K562 (cell line): ENCODE data around the gene PAX5. TPM values are rescaled to one million over a fixed set of nuclear protein-coding genes. Genes with fewer than 3 reads are reported as not detected.

Experiments
- ATAC-seq: fragments of 200-7000 bp; cut with Tn5 transposase; 3 replicates; pipeline ENCODE4 v1.9.1; 2020; ENCODE audit warnings: moderate library complexity
- BruUV-seq: library from RNA; stranded (reverse); fragments of 400-500 nt; replicated peaks from 2 replicates; lab custom pipeline; 2021; lab: Mats Ljungman, UMichigan
- CTCF ChIA-PET: fragments of 300-600 bp; formaldehyde crosslinking; extraction: SDS; loops from one replicate; lab custom pipeline; 2021; ENCODE audit warnings: low intra/inter-chr PET ratio; lab: Yijun Ruan, JAX
- POLR2A ChIA-PET: fragments of 300-600, 350-650 bp; sonication (Branson Sonifier 250); formaldehyde crosslinking; extraction: SDS; loops from one replicate; lab custom pipeline; 2021; ENCODE audit warnings: antibody characterized with exemption, inconsistent platforms; lab: Yijun Ruan, JAX
- DNase-seq, 4 experiments: peaks; one replicate each; pipeline versions ENCODE4 v3.0.0 to v3.0.0-alpha.2; 2011 to 2018; ENCODE audit warnings: low spot score in 3 of 4, mixed read lengths in 3 of 4; ENCODE audit errors: extremely low read depth in 1 of 4
- FAIRE-seq: peaks from 2 replicates; lab custom pipeline; 2011; peaks lifted over from hg19 to GRCh38; lab: Jason Lieb, UNC
- H2AFZ ChIP-seq: 2 replicates; pipeline ENCODE4 v1.6.0; 2011; ENCODE audit warnings: low read depth, low read length, control low read depth, inconsistent platforms
- H3K27ac ChIP-seq: fragments of 200-600 bp; 3 replicates; pipeline ENCODE4 v1.8.0; 2011; ENCODE audit warnings: low read depth, mild to moderate bottlenecking, control low read depth, inconsistent platforms, low read length, moderate library complexity, mixed read lengths; ENCODE audit errors: extremely low read depth
- H3K27me3 ChIP-seq, 2 experiments: fragments of 300-600 bp in 1 of 2; 2 replicates in 1 of 2; 3 replicates in 1 of 2; pipeline versions ENCODE4 v1.6.0 to v1.8.0; 2011; ENCODE audit warnings: inconsistent platforms in 2 of 2, low read length in 2 of 2, mild to moderate bottlenecking in 1 of 2, mixed read lengths in 1 of 2, moderate library complexity in 1 of 2; ENCODE audit not compliant: control insufficient read depth in 2 of 2, insufficient read depth in 2 of 2
- H3K36me3 ChIP-seq: fragments of 300-600 bp; 3 replicates; pipeline ENCODE4 v1.8.0; 2011; ENCODE audit warnings: mild to moderate bottlenecking, low read length, inconsistent platforms; ENCODE audit not compliant: control insufficient read depth, insufficient read depth
- H3K4me1 ChIP-seq, 2 experiments: fragments of 200-600 bp in 1 of 2; replicated peaks in 1 of 2; 2 replicates in 1 of 2; 3 replicates in 1 of 2; pipeline versions ENCODE4 v1.5.1 to v1.8.0; 2011; ENCODE audit warnings: inconsistent platforms in 2 of 2, low read length in 2 of 2, mild to moderate bottlenecking in 1 of 2, mixed read lengths in 1 of 2, moderate library complexity in 1 of 2; ENCODE audit not compliant: control insufficient read depth in 2 of 2, insufficient read depth in 2 of 2
- H3K4me2 ChIP-seq: 2 replicates; pipeline ENCODE4 v1.6.1; 2011; ENCODE audit warnings: low read length, control low read depth, inconsistent platforms, mixed read lengths; ENCODE audit not compliant: insufficient read depth
- H3K4me3 ChIP-seq: fragments of 200-600 bp; sonication (generic), shearing (Covaris generic); 2 replicates; pipeline ENCODE4 v1.5.1; 2016; ENCODE audit warnings: control low read depth, inconsistent platforms
- H3K79me2 ChIP-seq: fragments of 200-600 bp; 3 replicates; pipeline ENCODE4 v1.8.0; 2011; ENCODE audit warnings: low read length, inconsistent platforms; ENCODE audit not compliant: control insufficient read depth, insufficient read depth
- H3K9ac ChIP-seq, 2 experiments: 2 replicates each; pipeline versions ENCODE4 v1.6.0 to v1.6.1; 2011; ENCODE audit warnings: low read depth in 2 of 2, low read length in 2 of 2, control low read depth in 1 of 2, inconsistent platforms in 1 of 2, mild to moderate bottlenecking in 1 of 2, mixed read lengths in 1 of 2; ENCODE audit not compliant: insufficient read depth in 1 of 2
- H3K9me1 ChIP-seq: one replicate; pipeline ENCODE4 v1.6.0; 2011; ENCODE audit warnings: inconsistent platforms, mild to moderate bottlenecking, low read length, moderate library complexity; ENCODE audit not compliant: control insufficient read depth, insufficient read depth
- H3K9me3 ChIP-seq: replicated peaks from 2 replicates; pipeline ENCODE4 v1.5.1; 2011; ENCODE audit warnings: low read depth, low read length, inconsistent platforms; ENCODE audit not compliant: control insufficient read depth, insufficient read depth
- H4K20me1 ChIP-seq: replicated peaks from 2 replicates; pipeline ENCODE4 v1.6.1; 2011; ENCODE audit warnings: low read length, inconsistent platforms, mixed read lengths; ENCODE audit not compliant: control insufficient read depth, insufficient read depth
- ARHGAP35 ChIP-seq: fragments of 450-650 bp; IDR thresholded peaks from 2 replicates; pipeline ENCODE4 v1.6.1; 2018; ENCODE audit not compliant: partially characterized antibody
- FOXJ2 ChIP-seq: fragments of 200-800 bp; sonication (Bioruptor generic); IDR thresholded peaks from 2 replicates; pipeline ENCODE4 v1.6.1; 2016; ENCODE audit warnings: missing genetic modification characterization, missing compliant biosample characterization
- THRAP3 ChIP-seq: fragments of 450-650 bp; IDR thresholded peaks from 2 replicates; pipeline ENCODE4 v1.6.1; 2016; ENCODE audit warnings: mild to moderate bottlenecking, inconsistent platforms, borderline replicate concordance
- USF2 ChIP-seq: sonication (generic); formaldehyde crosslinking; IDR thresholded peaks from 2 replicates; pipeline ENCODE4 v1.5.0; 2020; ENCODE audit warnings: missing genetic modification reagents
- ZFP36 ChIP-seq: fragments of 150-350 bp; IDR thresholded peaks from 2 replicates; pipeline ENCODE4 v1.6.1; 2018; ENCODE audit warnings: low read length, low read depth; ENCODE audit not compliant: partially characterized antibody
- WGBS: fragments of 100-300 bp; shearing (Covaris generic); methylation state at CpG from one replicate; pipeline ENCODE4 v1.1.6; 2016; ENCODE audit warnings: low coverage, mixed read lengths; ENCODE audit not compliant: insufficient coverage; ENCODE audit errors: missing lambda C conversion rate; 5-methylcytosine and 5-hydroxymethylcytosine counted together
- in situ Hi-C: fragments of 300-500 bp; cut with MboI; formaldehyde crosslinking; loops from 4 replicates; pipeline ENCODE4 v1.15.0; 2018; ENCODE audit warnings: inconsistent platforms, mixed read lengths
- intact Hi-C: fragments of 100-400 bp; cut with micrococcal nuclease; formaldehyde crosslinking; loops from 2 replicates; pipeline ENCODE4 v1.14.2; 2022
- polyA plus RNA-seq, 8 experiments: library from polyadenylated mRNA; depleted of rRNA in 4 of 8; stranded (reverse) in 5 of 8; unstranded in 3 of 8; fragments of >200 nt; fragmentation: Nextera tagmentation in 2 of 8; fragmentation: Illumina TruSeq in 1 of 8; extraction: Ambion mirVana in 2 of 8; extraction: Trizol in 1 of 8; gene quantifications; 2 replicates each; pipeline versions ENCODE4 v1.2.1 to v1.2.3, GENCODE V29; 2011 to 2014; ENCODE audit warnings: inconsistent platforms in 1 of 8, missing spikeins in 1 of 8
- total RNA-seq, 7 experiments: library from RNA; depleted of rRNA in 6 of 7; stranded (reverse); fragments of >200 nt in 6 of 7; fragmentation: Illumina TruSeq in 2 of 7; extraction: Trizol in 2 of 7; gene quantifications; 2 replicates each; pipeline versions ENCODE4 v1.2.1 to v1.2.3, GENCODE V29; 2011 to 2021; ENCODE audit warnings: low replicate concordance in 1 of 7
- TF ChIP-seq, protein P1 (sequence below): fragments of 450-650 bp; conservative IDR thresholded peaks from 2 replicates; pipeline ENCODE4 v1.6.1; 2016; ENCODE audit warnings: missing genetic modification characterization, low read depth, mild to moderate bottlenecking, missing compliant biosample characterization, moderate library complexity

PAX5 gene
- total and polyA plus RNA-seq, 9 of the 15 experiments (the other 6 are each of a cell fraction or from before 2014, with no cell fraction given): 0.03 to 0.09 TPM; not detected in 7

GRCh38 chr9:37029776-37030610 lies 4.1 kb downstream of the PAX5 start:
- ChIA-PET CTCF (interaction anchor here (1.1 kb wide), 1 partner anchor 233 kb away, joined by 4 read pairs; no protein-coding TSS in a partner anchor), POLR2A (no interaction called here)
- Histone ChIP-seq H3K4me1 (peaks cover 2 to 42% of the 10 kb centered on the region in 2 experiments; a peak in 3 of 5 replicates), H3K79me2 (no peaks in the 10 kb centered on the region), H3K9me3 (no peaks in the 10 kb centered on the region), H3K27ac (no peak overlapping the region), H3K4me3 (no peak overlapping the region), H3K36me3 (no peaks in the 10 kb centered on the region), H3K27me3 (peaks cover 15 to 59% of the 10 kb centered on the region in 2 experiments), H2AFZ (no peak overlapping the region), H3K9me1 (no peaks in the 10 kb centered on the region), H3K4me2 (no peak overlapping the region), H4K20me1 (no peaks in the 10 kb centered on the region), H3K9ac (no peak overlapping the region; a peak in 1 of 4 replicates)
- DNase-seq (no peak), FAIRE-seq (no peak), ATAC-seq (no peak)
- no TSS peak for BruUV-seq
- WGBS: 8% methylated on average over 32 of the region's 53 CpGs
- intact Hi-C loops: no loop called here
- no peak for TF ChIP-seq THRAP3
- TF ChIP-seq ZFP36: peak; percentile 50
- in situ Hi-C loops: no loop called here

DNA sequence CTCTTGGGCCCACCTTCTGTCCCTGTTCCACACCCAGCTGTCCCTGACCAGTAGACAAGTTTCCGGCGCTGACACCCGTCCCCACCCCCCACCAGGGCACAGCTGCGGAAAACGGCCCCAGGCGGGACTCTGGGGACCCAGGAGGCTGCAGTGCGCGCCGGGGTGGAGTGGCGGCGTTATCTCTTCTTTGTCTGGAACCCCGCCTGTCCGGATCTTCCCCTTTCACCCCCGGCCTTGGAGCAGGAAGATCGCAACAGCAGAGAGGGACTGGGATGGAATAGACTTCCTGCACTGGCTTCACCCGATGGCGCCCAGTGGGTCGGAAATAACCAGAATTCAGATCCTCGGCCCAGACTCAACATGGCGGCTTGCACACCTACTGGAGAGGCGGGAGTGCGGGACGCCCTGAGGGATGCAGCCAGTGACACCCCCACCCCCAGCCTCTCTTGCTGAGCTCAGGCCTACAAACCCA lies 4.7 kb downstream of the PAX5 start:
- no peak overlapping the region for H3K27ac ChIP-seq
- H3K27me3 ChIP-seq: peaks cover 18 to 59% of the 10 kb centered on the region in 2 experiments
- H3K9ac ChIP-seq: no peak overlapping the region; a peak in 1 of 4 replicates
- intact Hi-C loops: no loop called here
- FAIRE-seq (no peak), DNase-seq (peak in 1 of 4 experiments; percentile 11), ATAC-seq (no peak)
- H3K4me3 ChIP-seq: no peak overlapping the region
- no peak overlapping the region for H2AFZ ChIP-seq
- WGBS: 0% methylated on average over 20 of the region's 23 CpGs
- H3K9me1 ChIP-seq: no peaks in the 10 kb centered on the region
- H3K4me2 ChIP-seq: no peak overlapping the region
- in situ Hi-C loops: no loop called here
- no peaks in the 10 kb centered on the region for H3K79me2 ChIP-seq
- ChIA-PET POLR2A (no interaction called here), CTCF (no interaction called here)
- no peaks in the 10 kb centered on the region for H3K9me3 ChIP-seq
- TF ChIP-seq, protein P1, sequence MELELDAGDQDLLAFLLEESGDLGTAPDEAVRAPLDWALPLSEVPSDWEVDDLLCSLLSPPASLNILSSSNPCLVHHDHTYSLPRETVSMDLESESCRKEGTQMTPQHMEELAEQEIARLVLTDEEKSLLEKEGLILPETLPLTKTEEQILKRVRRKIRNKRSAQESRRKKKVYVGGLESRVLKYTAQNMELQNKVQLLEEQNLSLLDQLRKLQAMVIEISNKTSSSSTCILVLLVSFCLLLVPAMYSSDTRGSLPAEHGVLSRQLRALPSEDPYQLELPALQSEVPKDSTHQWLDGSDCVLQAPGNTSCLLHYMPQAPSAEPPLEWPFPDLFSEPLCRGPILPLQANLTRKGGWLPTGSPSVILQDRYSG (tag): no peak
- TF ChIP-seq USF2 (no peak), ARHGAP35 (no peak), FOXJ2 (tag) (no peak)
- H3K4me1 ChIP-seq: peaks cover 2 to 38% of the 10 kb centered on the region in 2 experiments; a peak in 3 of 5 replicates
- H3K36me3 ChIP-seq: no peaks in the 10 kb centered on the region
- no TSS peak for BruUV-seq
- no peaks in the 10 kb centered on the region for H4K20me1 ChIP-seq
